ENCODE data around the gene COL5A1.

DNA sequence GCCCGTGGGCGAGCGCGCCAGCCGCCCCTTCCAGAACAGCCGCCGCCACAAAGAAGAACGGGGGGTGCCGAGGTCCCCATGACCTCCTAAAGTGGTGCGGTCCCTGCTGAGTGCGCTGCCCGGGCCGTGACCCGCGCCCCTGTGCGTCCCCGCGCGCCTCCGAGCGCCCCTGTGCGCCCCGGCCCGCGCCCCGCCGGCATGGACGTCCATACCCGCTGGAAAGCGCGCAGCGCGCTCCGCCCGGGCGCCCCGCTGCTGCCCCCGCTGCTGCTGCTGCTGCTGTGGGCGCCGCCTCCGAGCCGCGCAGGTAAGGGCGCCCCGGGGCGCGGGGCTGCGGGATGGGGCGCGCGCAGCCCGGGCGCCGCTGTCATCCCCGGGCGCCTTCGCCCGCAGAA is 384 bp downstream of the COL5A1 start:
- TF ChIP-seq POLR2A (IDR thresholded peaks at IDR 0.05) (no peak), CTCF (IDR thresholded peaks at IDR 0.05) (no peak)
